Measurements from ENCODE around the gene DDX19B. TPM values are rescaled to one million over a fixed set of nuclear protein-coding genes. Genes with fewer than 3 reads are reported as not detected.

Gene DDX19B
- total and polyA plus RNA-seq, 4 experiments from 2014 or later = 26.9 to 52.7 (median 40.5) TPM

DNA sequence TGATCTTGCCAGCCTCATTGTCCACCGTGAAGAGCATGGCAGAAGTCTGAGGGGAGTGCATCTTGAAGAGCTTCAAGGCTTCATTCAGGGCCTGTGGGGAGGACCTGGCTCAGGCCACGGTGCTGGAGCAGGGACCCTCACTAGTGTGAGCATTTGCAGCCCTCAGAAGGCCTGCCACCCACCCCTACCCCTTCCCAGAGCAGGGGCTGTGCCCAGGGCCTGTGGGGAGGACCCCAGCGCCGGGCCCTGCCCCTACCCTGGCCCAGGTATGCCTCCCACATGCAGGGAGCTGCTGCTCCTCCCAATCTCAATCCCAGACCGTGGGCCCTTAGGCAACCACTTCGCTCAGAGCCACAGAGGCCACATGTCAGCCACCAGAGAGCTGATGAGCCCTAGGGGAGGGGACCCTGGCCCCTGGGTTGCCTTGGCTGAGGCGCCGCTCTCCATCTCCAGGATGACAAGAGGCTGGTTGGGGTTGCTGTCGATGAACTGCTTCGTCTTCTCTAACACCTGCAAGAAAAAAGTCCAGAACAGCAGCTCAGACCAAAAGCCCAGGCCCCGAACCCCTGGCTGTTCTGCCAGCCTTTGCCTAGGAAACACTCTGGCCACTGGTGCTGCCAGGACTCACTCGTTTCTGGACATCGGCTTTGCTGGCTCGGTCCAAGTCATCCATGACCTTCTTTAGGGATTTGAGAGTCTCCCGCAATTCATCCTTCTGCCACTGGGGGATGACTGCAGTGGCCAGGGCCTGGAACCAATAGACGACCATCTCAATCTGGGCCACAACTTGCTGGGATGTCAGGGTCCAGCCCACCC is 45.5 kb upstream of the DDX19B start:
- Mint-ChIP-seq H3K27me3 (no peaks in the 10 kb centered on the region), H3K9me3 (peaks cover 0 to 2% (median 0%) of the 10 kb centered on the region in 8 donors), H3K4me1 (peaks cover 9 to 24% (median 18%) of the 10 kb centered on the region in 4 donors), H3K36me3 (peaks cover 14 to 49% of the 10 kb centered on the region in 2 donors), H3K27ac (peak overlapping the region in 6 of 7 donors; percentile 31 to 80 (median 66)), H3K4me3 (peak overlapping the region in 1 of 8 donors; percentile 9)
- Histone ChIP-seq H3K36me3 (ENCODE audit: insufficient read depth, low read length) (peaks cover 32% of the 10 kb centered on the region), H3K4me3 (ENCODE audit: low read length in 2 of 2) (no peak overlapping the region), H3K27ac (ENCODE audit: low read depth, low read length) (no peak overlapping the region), H3K9me3 (ENCODE audit: control insufficient read depth in 1 of 2, low read length in 2 of 2) (no peaks in the 10 kb centered on the region), H3K27me3 (ENCODE audit: insufficient read depth, low read length) (no peaks in the 10 kb centered on the region), H3K4me1 (ENCODE audit: insufficient read depth, low read length) (peaks cover 22% of the 10 kb centered on the region)
- DNase-seq = peak in 3 of 5 donors; percentile 9 to 24 (median 21)
- ChIA-PET POLR2A (ENCODE audit: partially characterized antibody) (no interaction called here), CTCF (ENCODE audit: partially characterized antibody) (interaction anchor here (1.2 to 4.5 kb wide), 5 partner anchors 10 to 46 kb away, joined by 3 to 22 read pairs (median 7); partner anchors contain the start of genes AARS1 and DDX19B)
- intact Hi-C loops (cut with micrococcal nuclease) = loop anchor here (5.0 kb wide), 1 partner anchor 269 kb away; the partner anchor contains the start of genes COG4 and SF3B3

DNA sequence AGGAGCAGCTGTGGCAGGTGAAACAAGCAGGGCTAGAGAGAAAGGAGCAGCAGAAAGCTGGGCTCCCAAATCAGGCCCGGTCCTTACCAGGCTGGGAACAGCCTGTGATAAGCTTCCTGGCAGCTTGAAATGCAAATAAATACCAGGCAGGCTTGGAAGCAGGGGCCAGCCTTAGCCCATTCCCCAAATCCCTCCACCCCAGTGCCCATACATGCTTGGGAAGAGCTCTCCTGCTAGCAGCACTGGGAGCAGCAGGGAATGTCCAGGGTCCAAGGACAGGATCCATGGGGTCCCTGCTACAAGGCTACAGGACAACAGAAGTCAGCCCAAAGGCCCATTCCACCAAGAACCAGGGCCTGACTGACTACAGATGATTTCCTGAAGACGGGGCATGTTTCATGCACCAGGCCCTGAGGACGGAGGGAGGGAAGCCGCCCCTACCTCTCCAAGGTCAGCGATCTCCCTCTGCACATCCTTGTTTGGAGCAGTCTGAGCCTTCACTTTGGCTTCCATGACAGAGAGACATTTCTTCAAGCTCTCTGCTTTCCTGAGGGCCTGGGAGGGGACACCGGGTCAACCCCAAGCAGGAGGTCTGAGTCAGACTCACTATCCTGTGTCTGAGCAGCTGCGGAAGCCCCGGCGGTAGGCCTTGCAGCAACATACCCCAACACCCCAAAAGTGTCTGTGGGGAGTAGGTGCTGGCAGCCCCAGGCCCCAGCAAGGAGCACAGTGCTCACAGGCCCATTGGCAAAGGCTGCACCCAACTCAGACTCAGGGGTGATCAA is 44.6 kb upstream of the DDX19B start:
- peak overlapping the region in 4 of 7 donors; percentile 31 to 80 (median 58) for H3K27ac Mint-ChIP-seq

DNA sequence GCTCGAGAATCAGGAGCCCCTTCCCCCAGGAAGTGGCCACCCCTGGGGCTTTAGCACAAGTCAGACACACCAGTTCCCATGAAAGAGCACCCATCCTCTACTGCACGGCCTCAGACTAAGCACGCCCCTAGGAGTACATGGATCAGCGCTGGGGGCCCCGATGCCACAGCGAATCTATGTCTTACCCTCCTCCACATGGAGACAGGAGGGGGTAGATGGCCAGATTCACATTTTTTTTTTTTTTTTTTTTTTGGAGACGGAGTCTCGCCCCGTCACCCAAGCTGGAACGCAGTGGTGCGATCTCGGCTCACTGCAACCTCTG is 44.1 kb upstream of the DDX19B start:
- no peak for DNase-seq
- Histone ChIP-seq H3K27ac (ENCODE audit: low read depth, low read length) (no peak overlapping the region), H3K4me1 (ENCODE audit: insufficient read depth, low read length) (peaks cover 11% of the 10 kb centered on the region), H3K9me3 (ENCODE audit: control insufficient read depth in 1 of 2, low read length in 2 of 2) (no peaks in the 10 kb centered on the region), H3K36me3 (ENCODE audit: insufficient read depth, low read length) (peaks cover 43% of the 10 kb centered on the region), H3K4me3 (ENCODE audit: low read length in 2 of 2) (no peak overlapping the region), H3K27me3 (ENCODE audit: insufficient read depth, low read length) (no peaks in the 10 kb centered on the region)
- intact Hi-C loops (cut with micrococcal nuclease) = loop anchor here (5.0 kb wide), 1 partner anchor 267 kb away; the partner anchor contains the start of genes COG4 and SF3B3
- Mint-ChIP-seq H3K4me1 (peaks cover 7 to 14% (median 11%) of the 10 kb centered on the region in 4 donors), H3K36me3 (peaks cover 21 to 58% of the 10 kb centered on the region in 2 donors), H3K27me3 (no peaks in the 10 kb centered on the region), H3K27ac (no peak overlapping the region), H3K9me3 (peaks cover 0 to 2% (median 0%) of the 10 kb centered on the region in 8 donors), H3K4me3 (no peak overlapping the region)
- CTCF ChIA-PET (ENCODE audit: partially characterized antibody) = interaction anchor here (0.7 to 4.5 kb wide), 5 partner anchors 8 to 92 kb away, joined by 3 to 22 read pairs (median 3); partner anchors contain the start of genes AARS1, DDX19A and DDX19B
- POLR2A ChIA-PET (ENCODE audit: partially characterized antibody) = interaction anchor here (0.7 kb wide), 1 partner anchor 1442 kb away, joined by 4 read pairs; no protein-coding TSS in a partner anchor

More for the DNA sequence above, 44.6 kb upstream of the DDX19B start:
- peaks cover 0 to 2% (median 0%) of the 10 kb centered on the region in 8 donors for H3K9me3 Mint-ChIP-seq
- Histone ChIP-seq H3K4me1 (ENCODE audit: insufficient read depth, low read length) (peaks cover 16% of the 10 kb centered on the region), H3K9me3 (ENCODE audit: control insufficient read depth in 1 of 2, low read length in 2 of 2) (no peaks in the 10 kb centered on the region), H3K4me3 (ENCODE audit: low read length in 2 of 2) (no peak overlapping the region), H3K27me3 (ENCODE audit: insufficient read depth, low read length) (no peaks in the 10 kb centered on the region), H3K36me3 (ENCODE audit: insufficient read depth, low read length) (peaks cover 40% of the 10 kb centered on the region), H3K27ac (ENCODE audit: low read depth, low read length) (no peak overlapping the region)
- no peaks in the 10 kb centered on the region for H3K27me3 Mint-ChIP-seq
- ChIA-PET POLR2A (ENCODE audit: partially characterized antibody) (no interaction called here), CTCF (ENCODE audit: partially characterized antibody) (interaction anchor here (0.6 to 4.5 kb wide), 7 partner anchors 9 to 123 kb away, joined by 3 to 22 read pairs (median 4); partner anchors contain the start of genes AARS1 and DDX19B)
- H3K4me3 Mint-ChIP-seq = peak overlapping the region in 2 of 8 donors; percentile 9 to 34
- H3K36me3 Mint-ChIP-seq = peaks cover 21 to 56% of the 10 kb centered on the region in 2 donors
- DNase-seq = no peak
- H3K4me1 Mint-ChIP-seq = peaks cover 8 to 17% (median 14%) of the 10 kb centered on the region in 4 donors
- intact Hi-C loops (cut with micrococcal nuclease) = loop anchor here (5.0 kb wide), 1 partner anchor 268 kb away; the partner anchor contains the start of genes COG4 and SF3B3

GRCh38 chr16:70255574-70255973 is 43.4 kb upstream of the DDX19B start:
- intact Hi-C loops (cut with micrococcal nuclease) = no loop called here
- H3K9me3 ChIP-seq (ENCODE audit: control insufficient read depth in 1 of 2, low read length in 2 of 2) = no peaks in the 10 kb centered on the region
- H3K4me1 Mint-ChIP-seq = peaks cover 4 to 10% (median 7%) of the 10 kb centered on the region in 4 donors
- no peak overlapping the region for H3K4me3 Mint-ChIP-seq
- H3K9me3 Mint-ChIP-seq = peaks cover 0 to 2% (median 0%) of the 10 kb centered on the region in 8 donors
- H3K27ac ChIP-seq (ENCODE audit: low read depth, low read length) = no peak overlapping the region
- no peak for DNase-seq
- H3K36me3 ChIP-seq (ENCODE audit: insufficient read depth, low read length) = peaks cover 46% of the 10 kb centered on the region
- H3K4me3 ChIP-seq (ENCODE audit: low read length in 2 of 2) = no peak overlapping the region
- H3K36me3 Mint-ChIP-seq = peaks cover 21 to 61% of the 10 kb centered on the region in 2 donors
- H3K27me3 ChIP-seq (ENCODE audit: insufficient read depth, low read length) = no peaks in the 10 kb centered on the region
- no peaks in the 10 kb centered on the region for H3K27me3 Mint-ChIP-seq
- peaks cover 6% of the 10 kb centered on the region for H3K4me1 ChIP-seq (ENCODE audit: insufficient read depth, low read length)
- ChIA-PET POLR2A (ENCODE audit: partially characterized antibody) (interaction anchor here (0.7 kb wide), 1 partner anchor 1442 kb away, joined by 4 read pairs; no protein-coding TSS in a partner anchor), CTCF (ENCODE audit: partially characterized antibody) (interaction anchor here (0.7 to 2.6 kb wide), 3 partner anchors 33 to 91 kb away, joined by 3 to 7 read pairs (median 3); partner anchors contain the start of genes AARS1, DDX19A and DDX19B)
- H3K27ac Mint-ChIP-seq = no peak overlapping the region

GRCh38 chr16:70257391-70257790 is 41.6 kb upstream of the DDX19B start:
- Mint-ChIP-seq H3K4me1 (peaks cover 0 to 1% (median under 1%) of the 10 kb centered on the region in 4 donors), H3K27ac (no peak overlapping the region), H3K4me3 (no peak overlapping the region), H3K9me3 (peaks cover 0 to 2% (median 0%) of the 10 kb centered on the region in 8 donors), H3K36me3 (peaks cover 24 to 59% of the 10 kb centered on the region in 2 donors), H3K27me3 (no peaks in the 10 kb centered on the region)
- H3K4me1 ChIP-seq (ENCODE audit: insufficient read depth, low read length) = no peaks in the 10 kb centered on the region
- ChIA-PET POLR2A (ENCODE audit: partially characterized antibody) (interaction anchor here (0.9 kb wide), 1 partner anchor 112 kb away, joined by 3 read pairs; no protein-coding TSS in a partner anchor), CTCF (ENCODE audit: partially characterized antibody) (no interaction called here)
- H3K36me3 ChIP-seq (ENCODE audit: insufficient read depth, low read length) = peaks cover 54% of the 10 kb centered on the region
- intact Hi-C loops (cut with micrococcal nuclease) = no loop called here
- no peaks in the 10 kb centered on the region for H3K9me3 ChIP-seq (ENCODE audit: control insufficient read depth in 1 of 2, low read length in 2 of 2)
- no peaks in the 10 kb centered on the region for H3K27me3 ChIP-seq (ENCODE audit: insufficient read depth, low read length)
- no peak for DNase-seq
- no peak overlapping the region for H3K27ac ChIP-seq (ENCODE audit: low read depth, low read length)
- no peak overlapping the region for H3K4me3 ChIP-seq (ENCODE audit: low read length in 2 of 2)

DNA sequence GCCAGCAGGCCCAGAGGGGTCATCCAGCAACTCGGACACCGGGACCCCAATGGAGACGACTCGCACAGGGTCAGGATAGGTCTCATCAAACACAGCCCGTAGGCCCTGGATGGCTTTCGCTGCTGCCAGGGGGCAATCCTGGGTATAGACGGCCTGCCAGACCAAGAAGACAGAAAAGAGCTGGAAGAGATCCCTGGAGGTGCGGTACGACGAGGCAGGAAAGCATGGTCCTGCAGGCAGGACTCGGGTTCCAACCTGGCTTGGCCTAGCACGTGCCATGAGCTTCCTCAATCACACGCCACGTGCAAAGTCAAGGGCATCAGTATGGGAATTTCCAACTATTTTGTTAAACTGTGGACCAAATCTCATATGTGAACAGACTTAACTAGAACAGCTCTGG is 40.9 kb upstream of the DDX19B start:
- Mint-ChIP-seq H3K36me3 (peaks cover 25 to 61% of the 10 kb centered on the region in 2 donors), H3K9me3 (peaks cover 0 to 2% (median 0%) of the 10 kb centered on the region in 8 donors), H3K4me3 (no peak overlapping the region), H3K27me3 (no peaks in the 10 kb centered on the region), H3K27ac (peak overlapping the region in 1 of 7 donors; percentile 21), H3K4me1 (no peaks in the 10 kb centered on the region)
- ChIA-PET CTCF (ENCODE audit: partially characterized antibody) (interaction anchor here (1.8 kb wide), 1 partner anchor 10 kb away, joined by 4 read pairs; no protein-coding TSS in a partner anchor), POLR2A (ENCODE audit: partially characterized antibody) (no interaction called here)
- Histone ChIP-seq H3K4me1 (ENCODE audit: insufficient read depth, low read length) (no peaks in the 10 kb centered on the region), H3K4me3 (ENCODE audit: low read length in 2 of 2) (no peak overlapping the region), H3K27ac (ENCODE audit: low read depth, low read length) (no peak overlapping the region), H3K9me3 (ENCODE audit: control insufficient read depth in 1 of 2, low read length in 2 of 2) (no peaks in the 10 kb centered on the region), H3K27me3 (ENCODE audit: insufficient read depth, low read length) (no peaks in the 10 kb centered on the region), H3K36me3 (ENCODE audit: insufficient read depth, low read length) (peaks cover 54% of the 10 kb centered on the region)
- no peak for DNase-seq
- intact Hi-C loops (cut with micrococcal nuclease) = no loop called here

Data from CD4-positive, alpha-beta memory T cell (primary cell).